ENCODE results near the gene KIF13A. TPM values are rescaled to one million over a fixed set of nuclear protein-coding genes. Genes with fewer than 3 reads are reported as not detected.
A peak's percentile ranks its signal among the peaks of the same experiment; 100 is the strongest.

KIF13A gene
- total and polyA plus RNA-seq, 9 of the 15 experiments (the other 6 are each of a cell fraction or from before 2014, with no cell fraction given) = 3.6 to 44.3 (median 29.7) TPM

DNA sequence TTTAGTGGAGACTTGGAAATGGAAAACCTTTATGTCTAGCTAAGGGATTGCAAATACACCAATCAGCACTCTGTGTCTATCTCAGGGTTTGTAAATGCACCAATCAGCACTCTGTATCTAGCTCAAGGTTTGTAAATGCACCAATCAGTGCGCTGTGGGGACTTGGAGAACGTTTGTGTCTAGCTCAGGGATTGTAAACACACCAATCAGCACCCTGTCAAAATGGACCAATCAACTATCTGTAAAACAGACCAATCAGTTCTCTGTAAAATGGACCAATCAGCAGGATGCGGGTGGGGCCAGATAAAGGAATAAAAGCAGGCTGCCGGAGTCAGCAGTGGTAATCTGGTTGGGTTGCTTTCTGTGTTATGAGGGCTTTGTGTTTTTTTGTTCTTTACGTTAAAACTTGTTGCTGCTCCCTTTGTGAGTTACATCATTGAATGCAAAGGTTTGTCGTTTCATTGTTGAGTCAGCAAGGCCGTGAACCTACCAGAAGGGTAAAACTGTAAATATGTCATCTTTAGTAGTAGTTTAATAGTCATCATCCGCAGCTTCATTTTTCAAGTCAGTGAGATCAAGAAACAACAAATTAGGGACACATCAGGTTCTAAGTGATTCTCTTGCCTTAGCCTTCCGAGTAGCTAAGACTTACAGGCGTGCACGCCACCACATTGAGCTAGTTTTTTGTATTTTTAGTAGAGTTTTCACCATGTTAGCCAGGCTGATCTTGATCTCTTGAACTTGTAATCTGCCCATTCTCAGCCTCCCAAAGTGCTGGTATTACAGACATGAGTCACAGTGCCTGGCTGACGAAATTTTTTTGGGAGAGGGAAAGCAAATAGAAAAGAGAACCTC is 258.0 kb downstream of the KIF13A start (continued):
- TF ChIP-seq, protein P1, sequence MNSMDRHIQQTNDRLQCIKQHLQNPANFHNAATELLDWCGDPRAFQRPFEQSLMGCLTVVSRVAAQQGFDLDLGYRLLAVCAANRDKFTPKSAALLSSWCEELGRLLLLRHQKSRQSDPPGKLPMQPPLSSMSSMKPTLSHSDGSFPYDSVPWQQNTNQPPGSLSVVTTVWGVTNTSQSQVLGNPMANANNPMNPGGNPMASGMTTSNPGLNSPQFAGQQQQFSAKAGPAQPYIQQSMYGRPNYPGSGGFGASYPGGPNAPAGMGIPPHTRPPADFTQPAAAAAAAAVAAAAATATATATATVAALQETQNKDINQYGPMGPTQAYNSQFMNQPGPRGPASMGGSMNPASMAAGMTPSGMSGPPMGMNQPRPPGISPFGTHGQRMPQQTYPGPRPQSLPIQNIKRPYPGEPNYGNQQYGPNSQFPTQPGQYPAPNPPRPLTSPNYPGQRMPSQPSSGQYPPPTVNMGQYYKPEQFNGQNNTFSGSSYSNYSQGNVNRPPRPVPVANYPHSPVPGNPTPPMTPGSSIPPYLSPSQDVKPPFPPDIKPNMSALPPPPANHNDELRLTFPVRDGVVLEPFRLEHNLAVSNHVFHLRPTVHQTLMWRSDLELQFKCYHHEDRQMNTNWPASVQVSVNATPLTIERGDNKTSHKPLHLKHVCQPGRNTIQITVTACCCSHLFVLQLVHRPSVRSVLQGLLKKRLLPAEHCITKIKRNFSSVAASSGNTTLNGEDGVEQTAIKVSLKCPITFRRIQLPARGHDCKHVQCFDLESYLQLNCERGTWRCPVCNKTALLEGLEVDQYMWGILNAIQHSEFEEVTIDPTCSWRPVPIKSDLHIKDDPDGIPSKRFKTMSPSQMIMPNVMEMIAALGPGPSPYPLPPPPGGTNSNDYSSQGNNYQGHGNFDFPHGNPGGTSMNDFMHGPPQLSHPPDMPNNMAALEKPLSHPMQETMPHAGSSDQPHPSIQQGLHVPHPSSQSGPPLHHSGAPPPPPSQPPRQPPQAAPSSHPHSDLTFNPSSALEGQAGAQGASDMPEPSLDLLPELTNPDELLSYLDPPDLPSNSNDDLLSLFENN (IDR thresholded peaks at IDR 0.05; ENCODE audit: low read depth in 2 of 2, low read length in 2 of 2) = no peak
- peak; percentile 85 for TF ChIP-seq NFYB (IDR thresholded peaks at IDR 0.05; ENCODE audit: extremely low read depth, insufficient read length)
- TF ChIP-seq, protein P2, sequence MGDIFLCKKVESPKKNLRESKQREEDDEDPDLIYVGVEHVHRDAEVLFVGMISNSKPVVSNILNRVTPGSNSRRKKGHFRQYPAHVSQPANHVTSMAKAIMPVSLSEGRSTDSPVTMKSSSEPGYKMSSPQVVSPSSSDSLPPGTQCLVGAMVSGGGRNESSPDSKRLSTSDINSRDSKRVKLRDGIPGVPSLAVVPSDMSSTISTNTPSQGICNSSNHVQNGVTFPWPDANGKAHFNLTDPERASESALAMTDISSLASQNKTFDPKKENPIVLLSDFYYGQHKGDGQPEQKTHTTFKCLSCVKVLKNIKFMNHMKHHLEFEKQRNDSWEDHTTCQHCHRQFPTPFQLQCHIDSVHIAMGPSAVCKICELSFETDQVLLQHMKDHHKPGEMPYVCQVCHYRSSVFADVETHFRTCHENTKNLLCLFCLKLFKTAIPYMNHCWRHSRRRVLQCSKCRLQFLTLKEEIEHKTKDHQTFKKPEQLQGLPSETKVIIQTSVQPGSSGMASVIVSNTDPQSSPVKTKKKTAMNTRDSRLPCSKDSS (IDR thresholded peaks at IDR 0.05; ENCODE audit: low read depth, partially characterized antibody) = no peak
- TF ChIP-seq, protein P3, sequence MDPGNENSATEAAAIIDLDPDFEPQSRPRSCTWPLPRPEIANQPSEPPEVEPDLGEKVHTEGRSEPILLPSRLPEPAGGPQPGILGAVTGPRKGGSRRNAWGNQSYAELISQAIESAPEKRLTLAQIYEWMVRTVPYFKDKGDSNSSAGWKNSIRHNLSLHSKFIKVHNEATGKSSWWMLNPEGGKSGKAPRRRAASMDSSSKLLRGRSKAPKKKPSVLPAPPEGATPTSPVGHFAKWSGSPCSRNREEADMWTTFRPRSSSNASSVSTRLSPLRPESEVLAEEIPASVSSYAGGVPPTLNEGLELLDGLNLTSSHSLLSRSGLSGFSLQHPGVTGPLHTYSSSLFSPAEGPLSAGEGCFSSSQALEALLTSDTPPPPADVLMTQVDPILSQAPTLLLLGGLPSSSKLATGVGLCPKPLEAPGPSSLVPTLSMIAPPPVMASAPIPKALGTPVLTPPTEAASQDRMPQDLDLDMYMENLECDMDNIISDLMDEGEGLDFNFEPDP (CRISPR knock-in tag; IDR thresholded peaks at IDR 0.05) = no peak
- TF ChIP-seq POLR2A (conservative IDR thresholded peaks at IDR 0.05) = no peak; the same call in 1 of the 2 replicates
- TF ChIP-seq MEF2A (IDR thresholded peaks at IDR 0.05; ENCODE audit: control insufficient read depth, low read depth, low read length) = no peak
- TF ChIP-seq PHB2 (IDR thresholded peaks at IDR 0.05; ENCODE audit: low read depth) = no peak
- TF ChIP-seq, protein P4, sequence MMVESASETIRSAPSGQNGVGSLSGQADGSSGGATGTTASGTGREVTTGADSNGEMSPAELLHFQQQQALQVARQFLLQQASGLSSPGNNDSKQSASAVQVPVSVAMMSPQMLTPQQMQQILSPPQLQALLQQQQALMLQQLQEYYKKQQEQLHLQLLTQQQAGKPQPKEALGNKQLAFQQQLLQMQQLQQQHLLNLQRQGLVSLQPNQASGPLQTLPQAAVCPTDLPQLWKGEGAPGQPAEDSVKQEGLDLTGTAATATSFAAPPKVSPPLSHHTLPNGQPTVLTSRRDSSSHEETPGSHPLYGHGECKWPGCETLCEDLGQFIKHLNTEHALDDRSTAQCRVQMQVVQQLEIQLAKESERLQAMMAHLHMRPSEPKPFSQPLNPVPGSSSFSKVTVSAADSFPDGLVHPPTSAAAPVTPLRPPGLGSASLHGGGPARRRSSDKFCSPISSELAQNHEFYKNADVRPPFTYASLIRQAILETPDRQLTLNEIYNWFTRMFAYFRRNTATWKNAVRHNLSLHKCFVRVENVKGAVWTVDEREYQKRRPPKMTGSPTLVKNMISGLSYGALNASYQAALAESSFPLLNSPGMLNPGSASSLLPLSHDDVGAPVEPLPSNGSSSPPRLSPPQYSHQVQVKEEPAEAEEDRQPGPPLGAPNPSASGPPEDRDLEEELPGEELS (CRISPR knock-in tag; IDR thresholded peaks at IDR 0.05; ENCODE audit: borderline replicate concordance) = no peak
- TF ChIP-seq, protein P5, sequence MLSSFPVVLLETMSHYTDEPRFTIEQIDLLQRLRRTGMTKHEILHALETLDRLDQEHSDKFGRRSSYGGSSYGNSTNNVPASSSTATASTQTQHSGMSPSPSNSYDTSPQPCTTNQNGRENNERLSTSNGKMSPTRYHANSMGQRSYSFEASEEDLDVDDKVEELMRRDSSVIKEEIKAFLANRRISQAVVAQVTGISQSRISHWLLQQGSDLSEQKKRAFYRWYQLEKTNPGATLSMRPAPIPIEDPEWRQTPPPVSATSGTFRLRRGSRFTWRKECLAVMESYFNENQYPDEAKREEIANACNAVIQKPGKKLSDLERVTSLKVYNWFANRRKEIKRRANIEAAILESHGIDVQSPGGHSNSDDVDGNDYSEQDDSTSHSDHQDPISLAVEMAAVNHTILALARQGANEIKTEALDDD (IDR thresholded peaks at IDR 0.05) = peak; percentile 82
- TF ChIP-seq CTBP1 (IDR thresholded peaks at IDR 0.05; ENCODE audit: borderline replicate concordance) = no peak
- TF ChIP-seq ELF4 (CRISPR knock-in tag; IDR thresholded peaks at IDR 0.05) = no peak
- TF ChIP-seq PCBP2 (IDR thresholded peaks at IDR 0.05; ENCODE audit: low read depth, low read length, poor library complexity, severe bottlenecking) = no peak
- TF ChIP-seq LCOR (CRISPR knock-in tag; IDR thresholded peaks at IDR 0.05) = peak; percentile 82
- no peak for TF ChIP-seq ZNF23 (CRISPR knock-in tag; IDR thresholded peaks at IDR 0.05)
